GM23338 (cell line): ENCODE data around the gene KIF25. TPM values are rescaled to one million over a fixed set of nuclear protein-coding genes. Genes with fewer than 3 reads are reported as not detected.

Experiments used
- ATAC-seq: fragments of 200-7000 bp; cut with Tn5 transposase; 3 replicates; pipeline ENCODE4 v1.9.1; 2020
- DNase-seq: peaks from one replicate; pipeline ENCODE4 v3.0.0-alpha.2; 2015; ENCODE audit warnings: low spot score
- H2AFZ ChIP-seq: fragments of 200-600 bp; sonication (generic); 2 replicates; pipeline ENCODE4 v1.8.0; 2016; ENCODE audit warnings: antibody characterized with exemption, mild to moderate bottlenecking, moderate library complexity
- H3F3A ChIP-seq: fragments of 200-600 bp; sonication (generic); replicated peaks from 2 replicates; pipeline ENCODE4 v1.8.0; 2017; ENCODE audit warnings: antibody characterized with exemption, mixed run types, low read depth
- H3K27ac ChIP-seq: fragments of 200-600 bp; sonication (generic); 2 replicates; pipeline ENCODE4 v1.6.1; 2016; ENCODE audit warnings: low read depth
- H3K27me3 ChIP-seq: fragments of 200-600 bp; sonication (generic); 2 replicates; pipeline ENCODE4 v1.8.0; 2016; ENCODE audit warnings: mild to moderate bottlenecking, mixed run types, moderate library complexity; ENCODE audit not compliant: insufficient read depth
- H3K36me3 ChIP-seq: fragments of 200-600 bp; sonication (generic); 2 replicates; pipeline ENCODE4 v1.8.0; 2016; ENCODE audit warnings: mild to moderate bottlenecking; ENCODE audit not compliant: insufficient read depth
- H3K4me1 ChIP-seq: fragments of 200-600 bp; sonication (generic); 2 replicates; pipeline ENCODE4 v1.8.0; 2016; ENCODE audit warnings: mild to moderate bottlenecking, moderate library complexity; ENCODE audit not compliant: insufficient read depth
- H3K4me2 ChIP-seq: fragments of 200-600 bp; sonication (generic); 2 replicates; pipeline ENCODE4 v1.7.1; 2017; ENCODE audit warnings: mixed run types
- H3K4me3 ChIP-seq: fragments of 200-600 bp; sonication (generic); 2 replicates; pipeline ENCODE4 v1.6.1; 2016; ENCODE audit warnings: mixed run types
- H3K79me2 ChIP-seq: fragments of 200-600 bp; sonication (generic); replicated peaks from 2 replicates; pipeline ENCODE4 v1.8.0; 2017; ENCODE audit warnings: mild to moderate bottlenecking; ENCODE audit not compliant: insufficient read depth
- H3K9me2 ChIP-seq: fragments of 200-600 bp; sonication (generic); 2 replicates; pipeline ENCODE4 v1.8.0; 2017; ENCODE audit not compliant: insufficient read depth
- H4K20me1 ChIP-seq: fragments of 200-600 bp; sonication (generic); replicated peaks from 2 replicates; pipeline ENCODE4 v1.8.0; 2017; ENCODE audit warnings: mild to moderate bottlenecking; ENCODE audit not compliant: insufficient read depth
- H3K27ac Mint-ChIP-seq: 2 replicates; pipeline ENCODE4 v1.8.0; 2020; ENCODE audit warnings: inconsistent platforms, mild to moderate bottlenecking, moderate library complexity, mixed read lengths
- H3K27me3 Mint-ChIP-seq: 3 replicates; pipeline ENCODE4 v1.8.0; 2022; ENCODE audit warnings: low read depth, mild to moderate bottlenecking, moderate library complexity, mixed read lengths, inconsistent platforms; ENCODE audit not compliant: insufficient read depth, poor library complexity
- H3K36me3 Mint-ChIP-seq: 3 replicates; pipeline ENCODE4 v1.8.0; 2021; ENCODE audit warnings: low read depth, mild to moderate bottlenecking, inconsistent platforms, moderate library complexity, mixed read lengths
- H3K4me1 Mint-ChIP-seq: 3 replicates; pipeline ENCODE4 v1.8.0; 2020; ENCODE audit warnings: mild to moderate bottlenecking, inconsistent platforms, mixed read lengths
- H3K4me3 Mint-ChIP-seq: 3 replicates; pipeline ENCODE4 v1.8.0; 2021; ENCODE audit warnings: moderate library complexity, mild to moderate bottlenecking, inconsistent platforms, mixed read lengths
- H3K9me3 Mint-ChIP-seq: 3 replicates; pipeline ENCODE4 v1.8.0; 2020; ENCODE audit warnings: moderate library complexity, mild to moderate bottlenecking, inconsistent platforms, mixed read lengths
- EZH2 ChIP-seq: fragments of 200-600 bp; sonication (generic); IDR thresholded peaks from one replicate; pipeline ENCODE4 v1.8.0; 2017; ENCODE audit warnings: antibody characterized with exemption, mild to moderate bottlenecking, low read depth; ENCODE audit not compliant: unreplicated experiment
- EZH2phosphoT487 ChIP-seq: fragments of 200-600 bp; sonication (generic); IDR thresholded peaks from one replicate; pipeline ENCODE4 v1.8.1; 2018; ENCODE audit warnings: antibody characterized with exemption; ENCODE audit not compliant: unreplicated experiment
- POLR2AphosphoS5 ChIP-seq: IDR thresholded peaks from 2 replicates; pipeline ENCODE4 v1.6.1; 2016; ENCODE audit warnings: antibody characterized with exemption, low read depth
- REST ChIP-seq: IDR thresholded peaks from one replicate; pipeline ENCODE4 v1.6.1; 2018; ENCODE audit warnings: antibody characterized with exemption; ENCODE audit not compliant: unreplicated experiment
- ZNF462 ChIP-seq: fragments of 250-450 bp; sonication (Bioruptor Pico); IDR thresholded peaks from 2 replicates; pipeline ENCODE4 v1.5.0; 2020; ENCODE audit warnings: mild to moderate bottlenecking, moderate library complexity
- polyA plus RNA-seq: library from polyadenylated mRNA; unstranded; fragments of >200 nt; fragmentation: Nextera tagmentation; extraction: Ambion mirVana; gene quantifications from 2 replicates; pipeline ENCODE4 v1.2.1, GENCODE V29; 2016
- total RNA-seq: library from RNA; depleted of rRNA; stranded (reverse); fragments of >200 nt; shearing (Covaris generic); gene quantifications from 2 replicates; pipeline ENCODE4 v1.2.3, GENCODE V29; 2014

The KIF25 gene
- total and polyA plus RNA-seq, 2 experiments from 2014 or later, result 0.69 to 0.76 TPM

- TF ChIP-seq EZH2 (no peak), ZNF462 (CRISPR knock-in tag) (no peak), POLR2AphosphoS5 (no peak)
These were observed 51.2 kb downstream of the KIF25 start (continued) for GRCh38 chr6:168048724-168049025.

GRCh38 chr6:168049277-168049676 lies 51.8 kb downstream of the KIF25 start:
- no peak for TF ChIP-seq REST
- no peak for TF ChIP-seq EZH2phosphoT487
- ATAC-seq (no peak), DNase-seq (no peak)
- Histone ChIP-seq H3K36me3 (no peaks in the 10 kb centered on the region), H3K27ac (no peak overlapping the region), H3K79me2 (no peaks in the 10 kb centered on the region), H3K4me2 (no peak overlapping the region), H3K9me2 (no peaks in the 10 kb centered on the region), H3K27me3 (no peaks in the 10 kb centered on the region), H3K4me3 (no peak overlapping the region), H3F3A (no peaks in the 10 kb centered on the region), H4K20me1 (no peaks in the 10 kb centered on the region), H3K4me1 (no peaks in the 10 kb centered on the region), H2AFZ (no peak overlapping the region)
- no peaks in the 10 kb centered on the region for H3K4me1 Mint-ChIP-seq
- H3K36me3 Mint-ChIP-seq, result no peaks in the 10 kb centered on the region
- H3K4me3 Mint-ChIP-seq, result no peak overlapping the region
- no peak overlapping the region for H3K27ac Mint-ChIP-seq
- peaks cover 8% of the 10 kb centered on the region for H3K27me3 Mint-ChIP-seq
- H3K9me3 Mint-ChIP-seq, result no peaks in the 10 kb centered on the region
